CD4-positive, alpha-beta T cell treated with Interleukin-4 for 1 hour (primary cell): ENCODE data around the gene FAM222A.

Source experiments
- DNase-seq, 2 donors: peaks; one replicate each; pipeline ENCODE4 v3.0.0-alpha.2; 2020 to 2022

Gene FAM222A

DNA sequence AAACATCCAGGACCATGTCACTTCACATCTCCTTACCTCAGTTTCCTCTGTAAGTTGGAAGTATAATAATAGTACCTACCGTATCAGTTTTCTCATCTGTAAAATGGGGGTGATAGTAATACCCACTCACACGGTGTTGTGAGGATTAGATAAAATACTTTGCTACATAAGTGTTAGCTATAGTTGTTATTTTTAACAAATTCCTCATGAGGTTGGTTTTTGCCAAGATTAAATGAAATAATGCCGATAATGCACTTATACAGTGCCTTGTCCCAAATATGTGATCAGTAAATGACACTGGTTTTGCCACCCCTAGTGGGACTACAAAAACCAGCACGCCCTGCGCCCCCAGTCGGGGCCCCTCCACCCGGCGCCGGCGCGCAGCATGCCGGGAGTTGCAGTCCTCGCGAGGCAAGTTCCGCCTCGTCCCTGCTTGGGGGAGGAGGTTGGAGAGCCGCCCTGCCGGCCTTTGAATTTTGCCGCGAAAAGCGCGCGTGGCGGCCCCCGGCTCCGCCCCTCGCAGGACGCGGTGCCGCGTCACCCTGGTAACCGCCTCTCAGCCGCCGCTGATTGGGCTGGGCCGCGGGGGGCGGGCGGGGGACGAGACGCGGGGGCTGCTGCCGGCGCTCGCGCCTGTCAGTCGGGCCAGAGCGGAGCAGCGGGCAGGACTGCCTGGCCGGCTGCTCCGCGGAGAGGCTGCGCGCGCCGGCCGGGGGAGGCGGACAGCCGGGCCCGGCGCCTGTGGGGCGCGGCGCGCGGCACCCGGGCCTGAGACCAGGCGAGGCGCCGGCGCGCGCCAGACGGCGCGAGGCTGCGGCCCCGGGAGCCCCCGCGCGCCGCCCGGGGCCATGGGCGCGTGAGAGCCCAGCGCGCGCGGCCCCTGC is at the start of gene FAM222A:
Gene FAM222A, plus strand, starts transcription at position 639 of the 884 bp plus-strand sequence. CDS start 30,322 bp downstream, outside the sequence.
- DNase-seq, result peak; percentile 98

- no peak for DNase-seq
Observed at GRCh38 chr12:109664402-109664801, 49.2 kb upstream of the FAM222A start.

- DNase-seq, result no peak
Observed at GRCh38 chr12:109666068-109666467, 47.6 kb upstream of the FAM222A start.

DNA sequence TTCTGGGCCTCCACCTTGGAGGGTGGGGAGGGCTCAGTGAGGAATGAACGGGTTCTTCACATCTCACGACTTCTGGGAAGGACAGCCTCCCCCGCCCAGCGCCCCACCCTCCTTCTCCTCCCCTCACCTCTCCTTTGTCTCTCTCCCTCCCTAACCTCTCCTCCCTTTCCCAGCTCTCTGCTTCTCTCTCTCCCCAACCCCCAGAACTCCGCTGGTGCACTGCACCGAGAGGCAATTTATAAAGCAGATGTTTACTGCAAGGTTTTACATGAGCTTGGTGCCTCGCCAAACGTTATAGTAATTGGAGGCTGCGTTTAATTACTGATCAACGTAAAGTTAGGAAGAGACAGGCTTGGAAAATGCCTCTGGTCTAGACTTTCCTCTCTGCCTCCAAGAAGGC is 42.9 kb upstream of the FAM222A start:
- no peak for DNase-seq

DNA sequence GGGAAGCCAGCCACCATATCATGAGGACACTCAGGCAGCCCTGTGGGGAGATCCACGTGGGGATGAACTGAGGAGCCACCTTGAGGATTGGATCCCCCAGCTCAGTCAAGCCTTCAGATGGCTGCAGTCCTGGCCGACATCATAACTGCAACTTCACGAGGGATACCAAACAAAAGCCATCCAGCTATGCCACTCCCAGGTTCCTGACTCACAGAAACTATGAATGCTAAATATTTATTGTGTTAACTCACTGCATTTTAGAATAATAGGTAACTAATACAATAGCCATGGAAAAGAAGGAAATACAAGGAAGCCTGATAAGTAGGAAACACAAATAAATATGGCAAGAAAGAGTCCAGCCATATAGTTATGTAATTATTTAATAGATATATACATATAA is 42.1 kb upstream of the FAM222A start:
- DNase-seq, result no peak

DNA sequence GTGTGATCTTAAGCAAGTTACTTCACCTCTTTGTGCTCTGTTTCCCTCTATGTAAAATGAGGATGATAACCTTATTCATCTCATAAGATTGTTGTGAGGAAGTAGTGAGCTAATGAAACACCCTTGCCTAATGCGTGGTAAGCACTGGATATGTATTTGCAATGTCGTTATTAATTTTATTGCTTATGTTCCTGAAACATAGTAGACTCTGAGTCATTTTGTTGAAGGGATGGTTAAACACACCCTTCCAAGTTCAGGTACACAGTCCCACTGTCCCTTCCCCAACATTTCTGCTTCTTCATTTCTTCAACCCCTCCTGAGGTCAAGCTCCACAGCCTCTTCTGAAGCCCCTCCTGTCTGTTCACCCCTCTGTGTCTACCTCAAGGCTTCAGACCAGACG is 40.2 kb upstream of the FAM222A start:
- DNase-seq, result no peak

- no peak for DNase-seq
Observed at GRCh38 chr12:109673884-109674283, 39.7 kb upstream of the FAM222A start.

- no peak for DNase-seq
Observed at GRCh38 chr12:109675411-109675810, 38.2 kb upstream of the FAM222A start.

DNA sequence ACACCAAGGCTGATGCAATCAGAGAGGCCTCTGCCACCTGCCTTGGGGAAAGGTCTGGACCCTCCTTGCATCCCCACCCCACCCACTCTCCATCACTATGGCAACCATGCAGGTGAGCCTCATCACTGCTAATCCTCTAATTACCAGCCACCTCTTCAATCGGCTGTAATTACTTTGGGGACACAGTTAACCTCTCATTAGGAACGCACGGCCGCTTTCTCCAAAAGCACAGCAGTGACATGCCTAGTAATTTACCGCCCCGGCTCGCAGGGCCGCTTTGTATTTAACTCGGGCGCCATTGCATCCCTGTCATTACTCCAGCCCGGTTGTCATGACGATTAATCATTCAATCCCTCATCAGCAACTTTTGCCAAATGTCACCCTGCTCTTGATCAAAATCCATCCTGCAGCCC is 36.3 kb upstream of the FAM222A start:
- no peak for DNase-seq

- no peak for DNase-seq
Observed at GRCh38 chr12:109678719-109679118, 34.9 kb upstream of the FAM222A start.

DNA sequence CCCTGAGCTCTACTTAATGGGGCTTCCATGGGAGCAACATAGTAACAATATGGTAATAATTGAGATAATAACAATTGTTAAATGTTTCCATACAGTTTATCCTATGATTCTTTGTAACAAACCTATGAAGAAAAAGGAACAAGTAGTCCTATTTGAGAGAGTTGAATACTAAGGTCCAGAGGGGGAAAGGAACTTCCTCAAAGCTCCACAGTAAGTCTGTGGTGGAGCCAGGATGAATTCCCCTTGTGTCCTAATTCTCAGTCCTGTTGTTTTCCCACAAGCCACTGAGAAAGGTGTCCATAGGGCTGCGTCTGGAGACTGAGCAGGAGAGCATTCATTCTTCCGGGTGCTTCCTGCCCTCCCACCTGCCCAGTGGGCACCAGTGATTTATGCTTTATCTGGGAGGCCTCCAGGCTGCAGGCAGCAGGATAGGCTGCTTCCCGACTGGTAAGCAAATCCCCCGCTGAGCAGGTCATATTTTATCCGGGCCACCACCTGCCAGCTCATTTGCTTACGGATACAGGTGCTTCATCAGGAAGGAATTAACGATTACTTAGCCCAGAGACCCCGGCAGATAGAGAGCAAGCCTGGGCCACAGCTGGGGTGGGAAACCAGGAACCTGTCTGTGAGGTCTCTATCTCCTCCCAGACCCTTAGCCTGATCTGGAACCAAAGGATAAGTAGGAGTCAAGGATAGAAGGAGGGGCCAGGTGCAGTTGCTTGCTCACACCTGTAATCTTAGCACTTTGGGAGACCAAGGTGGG is 33.9 kb upstream of the FAM222A start:
- DNase-seq, result no peak

- no peak for DNase-seq
Observed at GRCh38 chr12:109680264-109681005, 33.2 kb upstream of the FAM222A start.

DNA sequence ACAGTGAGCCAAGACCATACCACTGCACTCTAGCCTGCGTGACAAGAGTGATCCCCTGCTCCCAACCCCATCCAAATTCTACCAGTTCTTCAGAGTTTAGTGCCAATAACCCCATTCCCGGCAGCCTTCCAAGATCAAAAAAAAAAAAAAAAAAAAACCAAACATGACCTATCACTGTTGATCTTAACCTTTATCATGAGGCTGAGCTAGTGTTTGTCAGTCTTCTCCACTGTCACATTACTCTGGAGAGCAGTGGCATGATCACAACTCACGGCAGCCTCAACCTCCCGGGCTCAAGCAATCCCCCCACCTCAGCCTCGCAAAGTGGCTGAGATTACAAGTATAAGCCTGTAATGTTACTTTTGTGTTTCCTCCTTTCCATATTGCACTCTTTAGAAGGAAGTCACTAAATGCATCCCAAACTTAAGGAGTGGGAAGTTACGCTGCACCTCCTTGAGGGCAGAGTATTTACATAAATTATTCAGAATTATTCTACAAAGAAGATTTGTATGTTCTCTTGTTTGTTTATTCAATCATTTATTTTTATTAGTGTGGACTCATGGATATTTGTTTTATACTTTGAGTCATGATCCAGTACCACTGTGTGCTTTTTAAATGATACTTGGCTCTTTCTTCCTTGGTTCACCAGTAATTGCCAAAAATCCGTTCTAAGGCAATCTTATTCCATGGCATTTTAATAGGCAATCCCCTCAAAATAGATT is 31.5 kb upstream of the FAM222A start:
- no peak for DNase-seq

GRCh38 chr12:109682708-109683060 is 30.9 kb upstream of the FAM222A start:
- no peak for DNase-seq

DNA sequence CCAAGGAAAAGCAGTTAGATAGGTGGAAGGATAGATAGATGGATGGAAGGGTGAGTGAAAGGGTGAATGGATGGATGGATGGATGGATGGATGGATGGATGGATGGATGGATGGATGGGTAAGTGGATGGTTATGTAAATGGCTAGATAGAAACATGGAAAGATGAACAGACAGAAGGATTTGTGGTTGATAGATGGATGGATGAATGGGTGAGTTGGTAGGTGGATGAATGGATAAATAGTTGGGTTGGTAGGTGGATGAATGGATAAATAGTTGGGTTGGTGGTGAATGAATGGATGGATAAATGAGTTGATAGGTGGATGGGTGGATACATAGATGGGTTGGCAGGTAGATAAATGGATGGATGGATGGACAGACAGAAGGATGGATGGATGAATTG is 30.3 kb upstream of the FAM222A start:
- DNase-seq, result no peak

- DNase-seq, result no peak
Observed at GRCh38 chr12:109685574-109686447, 27.8 kb upstream of the FAM222A start.

DNA sequence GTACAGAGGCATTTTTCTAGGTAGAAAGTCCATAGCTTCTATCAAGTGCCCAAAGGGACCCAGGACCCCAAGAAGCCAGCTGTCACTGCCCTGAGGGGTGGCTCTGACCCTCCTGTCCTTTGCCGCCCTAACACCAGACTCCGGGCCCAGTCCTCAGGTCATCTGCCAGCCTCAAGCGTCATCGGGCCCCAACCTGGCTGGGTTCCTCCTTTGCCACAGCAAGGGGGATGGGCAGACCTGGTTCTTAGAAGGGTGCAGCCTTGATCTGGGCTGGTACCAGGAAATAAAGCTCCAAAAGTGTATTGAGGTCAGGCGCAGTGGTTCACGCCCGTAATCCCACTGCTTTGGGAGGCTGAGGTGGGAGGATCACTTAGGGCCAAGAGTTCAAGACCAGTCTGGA is 27.1 kb upstream of the FAM222A start:
- no peak for DNase-seq

- DNase-seq, result no peak
Observed at GRCh38 chr12:109687250-109687649, 26.4 kb upstream of the FAM222A start.

DNA sequence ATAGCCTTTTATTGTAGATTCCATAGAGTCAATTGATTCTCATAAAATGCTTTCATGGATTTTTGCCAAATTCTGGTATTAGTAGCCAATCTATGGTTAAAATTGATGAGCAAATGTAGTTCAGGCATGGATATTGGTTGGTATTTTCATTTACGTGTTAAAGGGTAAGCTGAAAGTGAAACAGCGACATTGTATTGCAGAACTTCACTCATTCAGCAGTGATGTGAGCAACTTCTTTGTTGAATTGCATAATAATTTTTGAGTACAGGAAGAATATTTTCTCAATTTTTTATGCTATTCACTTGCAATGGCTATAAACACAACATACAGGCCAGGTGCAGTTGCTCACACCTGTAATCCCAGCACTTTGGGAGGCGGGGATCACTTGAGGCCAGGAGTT is 24.2 kb upstream of the FAM222A start:
- DNase-seq, result no peak

GRCh38 chr12:109693160-109693559 is 20.5 kb upstream of the FAM222A start:
- DNase-seq, result no peak
